ENCODE results near the gene SNAPC3. TPM values are rescaled to one million over a fixed set of nuclear protein-coding genes. Genes with fewer than 3 reads are reported as not detected.

The SNAPC3 gene
- total RNA-seq, 5 donors from 2014 or later (not counting 1 experiment from before 2014, with no cell fraction given): 11.3 to 32.4 (median 25.6) TPM

DNA sequence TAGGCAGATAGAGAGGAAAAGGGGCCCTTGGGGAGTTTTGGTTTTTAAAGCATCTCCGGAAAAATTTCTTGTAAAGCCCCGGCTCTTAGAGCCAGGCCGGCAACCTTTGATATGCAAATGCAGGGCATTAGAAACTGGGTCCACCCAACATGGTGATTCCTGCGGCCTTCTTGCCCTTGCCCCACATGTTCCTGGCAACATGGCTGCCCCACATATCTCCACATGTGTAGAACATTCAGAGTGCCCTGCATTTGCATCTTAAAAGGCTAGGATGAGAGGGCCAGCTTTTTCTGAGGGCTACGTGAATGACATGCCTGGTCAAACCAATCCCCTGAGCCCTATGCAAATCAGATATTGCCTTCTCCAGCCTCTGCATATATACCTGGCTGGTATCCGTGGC, 5.0 kb upstream of the SNAPC3 start:
- ChIA-PET POLR2A (no interaction called here), CTCF (no interaction called here)
- Histone ChIP-seq H3K4me1 (ENCODE audit: control insufficient read depth in 1 of 2, extremely low read depth in 1 of 2, insufficient read depth in 2 of 2, low read length in 2 of 2) (peaks cover 0 to 6% of the 10 kb centered on the region in 2 experiments), H3K36me3 (ENCODE audit: control insufficient read depth in 2 of 2, extremely low read depth in 1 of 2, insufficient read depth in 1 of 2, low read length in 1 of 2) (no peaks in the 10 kb centered on the region), H3K4me3 (ENCODE audit: control insufficient read depth in 1 of 2, extremely low read depth in 1 of 2, low read length in 1 of 2) (no peak overlapping the region), H3K27me3 (replicated peaks in 1 of 2; ENCODE audit: control insufficient read depth in 2 of 2, extremely low read depth in 1 of 2, insufficient read depth in 2 of 2, low read length in 1 of 2) (no peaks in the 10 kb centered on the region), H3K27ac (ENCODE audit: low read length) (no peak overlapping the region), H3K9me3 (no peaks in the 10 kb centered on the region)
- Mint-ChIP-seq H3K9me3 (no peaks in the 10 kb centered on the region), H3K27ac (no peak overlapping the region), H3K36me3 (no peaks in the 10 kb centered on the region), H3K27me3 (peaks cover 0 to 1% of the 10 kb centered on the region in 2 donors), H3K4me3 (no peak overlapping the region), H3K4me1 (peaks cover 5 to 8% (median 7%) of the 10 kb centered on the region in 3 donors)
- 88% methylated on average over 5 of the region's 6 CpGs for WGBS (ENCODE audit: insufficient coverage)
- DNase-seq (no peak), ATAC-seq (replicated peaks in 1 of 4) (no peak)

DNA sequence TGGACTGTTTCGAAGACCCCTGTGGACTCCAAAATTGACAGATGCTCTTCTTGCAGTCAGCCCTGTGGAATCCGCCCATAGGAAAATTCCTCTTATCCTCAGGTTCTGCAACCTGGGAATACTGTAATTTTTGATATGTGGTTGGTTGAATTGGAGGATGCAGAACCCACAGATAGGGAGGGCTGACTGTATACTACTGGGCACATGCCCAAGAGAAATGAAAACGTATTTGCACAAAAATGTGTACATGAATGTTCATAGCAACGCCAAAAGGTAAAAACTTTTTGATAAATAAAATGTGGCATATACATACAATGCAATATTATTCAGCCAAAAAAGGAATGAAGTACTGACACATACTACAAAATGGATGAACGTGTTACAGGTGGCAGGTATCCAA, 1.9 kb upstream of the SNAPC3 start:
- Mint-ChIP-seq H3K9me3 (no peaks in the 10 kb centered on the region), H3K4me3 (no peak overlapping the region), H3K4me1 (peaks cover 21 to 28% (median 28%) of the 10 kb centered on the region in 3 donors), H3K27me3 (peaks cover 0 to 1% of the 10 kb centered on the region in 2 donors), H3K36me3 (peaks cover 13% of the 10 kb centered on the region), H3K27ac (no peak overlapping the region)
- POLR2A ChIA-PET: interaction anchor here in 1 of 2 donors (0.6 kb wide), 1 partner anchor 109 kb away, joined by 7 read pairs; no protein-coding TSS in a partner anchor
- DNase-seq (no peak), ATAC-seq (replicated peaks in 1 of 4) (no peak)
- WGBS (ENCODE audit: insufficient coverage): no CpG with 5 or more reads among the region's 5 CpGs
- H3K27ac ChIP-seq (ENCODE audit: low read length): no peak overlapping the region
- CTCF ChIA-PET: interaction anchor here (0.7 to 1.2 kb wide), 2 partner anchors 15 to 146 kb away, joined by 4 to 6 read pairs; no protein-coding TSS in a partner anchor
- peaks cover 0 to 8% of the 10 kb centered on the region in 2 donors for H3K36me3 ChIP-seq (ENCODE audit: control insufficient read depth in 2 of 2, extremely low read depth in 1 of 2, insufficient read depth in 1 of 2, low read length in 1 of 2)
- no peaks in the 10 kb centered on the region for H3K9me3 ChIP-seq
- no peaks in the 10 kb centered on the region for H3K27me3 ChIP-seq (replicated peaks in 1 of 2; ENCODE audit: control insufficient read depth in 2 of 2, extremely low read depth in 1 of 2, insufficient read depth in 2 of 2, low read length in 1 of 2)
- no peak overlapping the region for H3K4me3 ChIP-seq (ENCODE audit: control insufficient read depth in 1 of 2, extremely low read depth in 1 of 2, low read length in 1 of 2)
- H3K4me1 ChIP-seq (ENCODE audit: control insufficient read depth in 1 of 2, extremely low read depth in 1 of 2, insufficient read depth in 2 of 2, low read length in 2 of 2): peaks cover 11 to 18% of the 10 kb centered on the region in 2 experiments

DNA sequence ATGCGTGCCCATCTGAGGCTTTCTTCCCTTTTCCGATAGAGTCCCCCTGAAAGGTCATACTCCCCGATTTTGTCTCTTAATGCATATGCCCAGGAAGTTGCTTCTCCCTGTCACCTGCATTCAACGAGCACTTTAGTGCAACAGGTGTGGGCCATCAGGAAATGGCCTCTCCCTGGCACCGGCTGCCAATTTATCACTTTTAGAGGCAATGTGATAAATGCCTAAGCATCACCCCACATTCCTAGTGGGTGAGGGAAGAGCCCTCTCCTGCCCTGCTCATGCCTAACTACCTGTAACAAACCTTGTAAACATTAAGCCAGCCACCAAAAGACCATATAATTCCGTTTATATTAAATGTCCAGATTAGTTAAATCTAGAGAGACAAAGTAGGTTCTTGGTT, 1.1 kb upstream of the SNAPC3 start:
- Histone ChIP-seq H3K27me3 (replicated peaks in 1 of 2; ENCODE audit: control insufficient read depth in 2 of 2, extremely low read depth in 1 of 2, insufficient read depth in 2 of 2, low read length in 1 of 2) (no peaks in the 10 kb centered on the region), H3K9me3 (no peaks in the 10 kb centered on the region), H3K4me1 (ENCODE audit: control insufficient read depth in 1 of 2, extremely low read depth in 1 of 2, insufficient read depth in 2 of 2, low read length in 2 of 2) (peaks cover 11 to 22% of the 10 kb centered on the region in 2 experiments), H3K36me3 (ENCODE audit: control insufficient read depth in 2 of 2, extremely low read depth in 1 of 2, insufficient read depth in 1 of 2, low read length in 1 of 2) (peaks cover 0 to 15% of the 10 kb centered on the region in 2 donors), H3K27ac (ENCODE audit: low read length) (no peak overlapping the region), H3K4me3 (ENCODE audit: control insufficient read depth in 1 of 2, extremely low read depth in 1 of 2, low read length in 1 of 2) (no peak overlapping the region)
- CTCF ChIA-PET: no interaction called here
- POLR2A ChIA-PET: no interaction called here
- no peak for ATAC-seq (replicated peaks in 1 of 4)
- Mint-ChIP-seq H3K4me1 (peaks cover 28 to 35% (median 35%) of the 10 kb centered on the region in 3 donors), H3K9me3 (no peaks in the 10 kb centered on the region), H3K36me3 (peaks cover 19% of the 10 kb centered on the region), H3K4me3 (peak overlapping the region; percentile 88 to 93 (median 91)), H3K27me3 (no peaks in the 10 kb centered on the region), H3K27ac (peak overlapping the region in 1 of 2 donors; percentile 4)
- DNase-seq: no peak
- no CpG with 5 or more reads among the region's 6 CpGs for WGBS (ENCODE audit: insufficient coverage)

DNA sequence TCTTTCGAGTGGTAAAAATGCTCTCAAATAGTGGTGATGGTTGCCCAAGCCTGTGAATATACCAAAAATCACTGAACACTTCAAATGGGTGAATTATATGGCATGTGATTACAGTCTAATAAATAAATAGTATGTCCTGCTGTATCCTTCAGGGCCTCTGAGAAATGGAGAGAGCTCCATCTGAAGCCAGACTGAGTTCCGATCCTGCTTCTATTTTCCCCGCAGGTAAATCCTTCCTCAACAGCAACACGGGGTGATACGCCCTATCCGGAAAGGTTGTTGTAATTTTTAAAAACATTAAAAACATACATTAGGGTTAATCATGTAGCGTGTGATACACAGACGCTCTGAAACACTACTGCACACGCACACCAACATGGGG, 695 bp upstream of the SNAPC3 start:
- Histone ChIP-seq H3K27ac (ENCODE audit: low read length) (peak overlapping the region; percentile 86), H3K4me1 (ENCODE audit: control insufficient read depth in 1 of 2, extremely low read depth in 1 of 2, insufficient read depth in 2 of 2, low read length in 2 of 2) (peaks cover 11 to 22% of the 10 kb centered on the region in 2 experiments), H3K36me3 (ENCODE audit: control insufficient read depth in 2 of 2, extremely low read depth in 1 of 2, insufficient read depth in 1 of 2, low read length in 1 of 2) (peaks cover 0 to 19% of the 10 kb centered on the region in 2 donors), H3K4me3 (ENCODE audit: control insufficient read depth in 1 of 2, extremely low read depth in 1 of 2, low read length in 1 of 2) (peak overlapping the region; percentile 84 to 85), H3K9me3 (no peaks in the 10 kb centered on the region), H3K27me3 (replicated peaks in 1 of 2; ENCODE audit: control insufficient read depth in 2 of 2, extremely low read depth in 1 of 2, insufficient read depth in 2 of 2, low read length in 1 of 2) (no peaks in the 10 kb centered on the region)
- Mint-ChIP-seq H3K27me3 (no peaks in the 10 kb centered on the region), H3K36me3 (peaks cover 19% of the 10 kb centered on the region), H3K9me3 (no peaks in the 10 kb centered on the region), H3K27ac (peak overlapping the region; percentile 89 to 91), H3K4me3 (peak overlapping the region; percentile 88 to 93 (median 91)), H3K4me1 (peaks cover 31 to 38% (median 37%) of the 10 kb centered on the region in 3 donors)
- ChIA-PET POLR2A (no interaction called here), CTCF (interaction anchor here in 1 of 2 donors (0.6 to 1.6 kb wide), 2 partner anchors 67 to 122 kb away, joined by 3 to 4 read pairs; no protein-coding TSS in a partner anchor)
- ATAC-seq (replicated peaks in 1 of 4) (no peak), DNase-seq (peak in 1 of 35 experiments; percentile 7)
- WGBS (ENCODE audit: insufficient coverage): 33% methylated on average over 3 of the region's 9 CpGs

DNA sequence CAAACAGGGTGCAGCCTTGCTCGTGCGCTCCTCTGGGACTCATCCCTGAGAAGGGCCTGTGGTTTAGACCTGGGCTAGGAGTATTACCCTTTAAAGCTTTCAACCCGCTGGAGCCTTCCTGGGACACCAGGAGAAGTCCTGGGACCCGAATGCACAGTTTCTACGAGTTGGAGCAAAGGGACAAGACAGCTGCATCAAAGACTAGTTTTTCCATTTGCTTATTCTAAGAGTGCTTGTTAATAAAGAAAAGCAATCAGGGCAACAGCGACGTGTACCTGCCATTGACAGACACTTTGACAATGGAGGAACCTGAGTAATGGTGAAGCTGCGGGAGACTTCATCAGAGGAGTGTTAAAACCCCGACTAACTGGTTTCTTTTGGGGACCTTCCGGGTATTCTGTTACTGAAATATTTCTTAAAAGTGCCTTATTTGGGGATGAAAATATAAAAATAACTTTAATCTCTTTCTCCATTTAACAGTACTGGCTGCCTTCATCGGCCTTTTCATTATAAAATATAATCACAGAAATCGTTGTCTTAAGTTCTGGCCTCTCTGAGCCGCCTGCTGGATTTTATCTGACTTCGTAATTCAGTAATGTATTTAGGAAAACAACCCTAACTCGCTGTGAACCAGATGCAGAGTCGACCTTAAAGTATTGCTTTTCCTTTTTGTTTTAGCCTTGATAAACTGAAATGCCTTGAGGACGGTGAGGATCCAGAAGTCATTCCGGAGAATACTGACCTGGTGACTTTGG, 732 bp downstream of the SNAPC3 start:
- Mint-ChIP-seq H3K27me3 (no peaks in the 10 kb centered on the region), H3K4me1 (peaks cover 33 to 47% (median 45%) of the 10 kb centered on the region in 3 donors), H3K4me3 (peak overlapping the region; percentile 88 to 93 (median 91)), H3K36me3 (peaks cover 19% of the 10 kb centered on the region), H3K9me3 (no peaks in the 10 kb centered on the region), H3K27ac (peak overlapping the region; percentile 84 to 89)
- Histone ChIP-seq H3K27ac (ENCODE audit: low read length) (peak overlapping the region; percentile 25), H3K4me3 (ENCODE audit: control insufficient read depth in 1 of 2, extremely low read depth in 1 of 2, low read length in 1 of 2) (peak overlapping the region; percentile 84 to 85), H3K4me1 (ENCODE audit: control insufficient read depth in 1 of 2, extremely low read depth in 1 of 2, insufficient read depth in 2 of 2, low read length in 2 of 2) (peaks cover 11 to 29% of the 10 kb centered on the region in 2 experiments), H3K9me3 (no peaks in the 10 kb centered on the region), H3K36me3 (ENCODE audit: control insufficient read depth in 2 of 2, extremely low read depth in 1 of 2, insufficient read depth in 1 of 2, low read length in 1 of 2) (peaks cover 0 to 22% of the 10 kb centered on the region in 2 donors), H3K27me3 (replicated peaks in 1 of 2; ENCODE audit: control insufficient read depth in 2 of 2, extremely low read depth in 1 of 2, insufficient read depth in 2 of 2, low read length in 1 of 2) (no peaks in the 10 kb centered on the region)
- 0% methylated on average over 8 of the region's 18 CpGs for WGBS (ENCODE audit: insufficient coverage)
- POLR2A ChIA-PET: interaction anchor here (0.6 to 1.9 kb wide), 3 partner anchors 10 to 136 kb away, joined by 3 to 5 read pairs (median 4); no protein-coding TSS in a partner anchor
- CTCF ChIA-PET: interaction anchor here (0.6 to 1.8 kb wide), 8 partner anchors 47 to 146 kb away, joined by 3 to 13 read pairs (median 4); partner anchors contain the start of genes CCDC171 (in 1 of the 2) and TTC39B (in 1 of the 2)
- DNase-seq (peak in 3 of 35 experiments; percentile 0 to 40 (median 4)), ATAC-seq (replicated peaks in 1 of 4) (peak in 1 of 4 experiments; percentile 4)

DNA sequence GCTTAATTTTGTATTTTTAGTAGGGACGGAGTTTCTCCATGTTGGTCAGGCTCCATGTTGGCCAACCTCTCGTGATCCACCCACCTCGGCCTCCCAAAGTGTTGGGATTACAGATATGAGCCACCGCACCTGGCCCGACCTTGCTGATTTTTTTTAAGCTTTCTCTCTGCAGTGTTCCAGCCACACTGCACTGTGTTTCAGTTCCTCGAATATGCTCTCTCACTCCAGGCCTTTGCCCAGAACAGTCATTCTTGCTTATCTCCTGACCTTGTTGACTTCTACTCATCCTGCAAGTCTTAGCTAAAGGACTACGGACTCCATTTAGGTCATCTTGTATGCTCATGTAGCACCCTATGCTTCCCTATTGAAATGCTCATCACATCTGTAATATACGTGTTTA, 3.3 kb downstream of the SNAPC3 start:
- Mint-ChIP-seq H3K4me1 (peaks cover 59 to 71% (median 64%) of the 10 kb centered on the region in 3 donors), H3K36me3 (peaks cover 36% of the 10 kb centered on the region), H3K4me3 (peak overlapping the region in 2 of 3 donors; percentile 9 to 42), H3K27ac (no peak overlapping the region), H3K27me3 (no peaks in the 10 kb centered on the region), H3K9me3 (no peaks in the 10 kb centered on the region)
- H3K36me3 ChIP-seq (ENCODE audit: control insufficient read depth in 2 of 2, extremely low read depth in 1 of 2, insufficient read depth in 1 of 2, low read length in 1 of 2): peaks cover 2 to 29% of the 10 kb centered on the region in 2 donors
- no peak overlapping the region for H3K4me3 ChIP-seq (ENCODE audit: control insufficient read depth in 1 of 2, extremely low read depth in 1 of 2, low read length in 1 of 2)
- ATAC-seq (replicated peaks in 1 of 4) (no peak), DNase-seq (no peak)
- peaks cover 11 to 29% of the 10 kb centered on the region in 2 experiments for H3K4me1 ChIP-seq (ENCODE audit: control insufficient read depth in 1 of 2, extremely low read depth in 1 of 2, insufficient read depth in 2 of 2, low read length in 2 of 2)
- H3K27me3 ChIP-seq (replicated peaks in 1 of 2; ENCODE audit: control insufficient read depth in 2 of 2, extremely low read depth in 1 of 2, insufficient read depth in 2 of 2, low read length in 1 of 2): no peaks in the 10 kb centered on the region
- ChIA-PET POLR2A (interaction anchor here in 1 of 2 donors (0.6 kb wide), 1 partner anchor 136 kb away, joined by 5 read pairs; no protein-coding TSS in a partner anchor), CTCF (no interaction called here)
- 91% methylated on average over 7 of the region's 8 CpGs for WGBS (ENCODE audit: insufficient coverage)
- H3K9me3 ChIP-seq: no peaks in the 10 kb centered on the region
- no peak overlapping the region for H3K27ac ChIP-seq (ENCODE audit: low read length)

Measured in T-cell (primary cell).